ENCODE results near the gene SURF6. TPM values are rescaled to one million over a fixed set of nuclear protein-coding genes. Genes with fewer than 3 reads are reported as not detected.

Gene SURF6
- total RNA-seq, 1 donor from 2014 or later, result 5.3 TPM

DNA sequence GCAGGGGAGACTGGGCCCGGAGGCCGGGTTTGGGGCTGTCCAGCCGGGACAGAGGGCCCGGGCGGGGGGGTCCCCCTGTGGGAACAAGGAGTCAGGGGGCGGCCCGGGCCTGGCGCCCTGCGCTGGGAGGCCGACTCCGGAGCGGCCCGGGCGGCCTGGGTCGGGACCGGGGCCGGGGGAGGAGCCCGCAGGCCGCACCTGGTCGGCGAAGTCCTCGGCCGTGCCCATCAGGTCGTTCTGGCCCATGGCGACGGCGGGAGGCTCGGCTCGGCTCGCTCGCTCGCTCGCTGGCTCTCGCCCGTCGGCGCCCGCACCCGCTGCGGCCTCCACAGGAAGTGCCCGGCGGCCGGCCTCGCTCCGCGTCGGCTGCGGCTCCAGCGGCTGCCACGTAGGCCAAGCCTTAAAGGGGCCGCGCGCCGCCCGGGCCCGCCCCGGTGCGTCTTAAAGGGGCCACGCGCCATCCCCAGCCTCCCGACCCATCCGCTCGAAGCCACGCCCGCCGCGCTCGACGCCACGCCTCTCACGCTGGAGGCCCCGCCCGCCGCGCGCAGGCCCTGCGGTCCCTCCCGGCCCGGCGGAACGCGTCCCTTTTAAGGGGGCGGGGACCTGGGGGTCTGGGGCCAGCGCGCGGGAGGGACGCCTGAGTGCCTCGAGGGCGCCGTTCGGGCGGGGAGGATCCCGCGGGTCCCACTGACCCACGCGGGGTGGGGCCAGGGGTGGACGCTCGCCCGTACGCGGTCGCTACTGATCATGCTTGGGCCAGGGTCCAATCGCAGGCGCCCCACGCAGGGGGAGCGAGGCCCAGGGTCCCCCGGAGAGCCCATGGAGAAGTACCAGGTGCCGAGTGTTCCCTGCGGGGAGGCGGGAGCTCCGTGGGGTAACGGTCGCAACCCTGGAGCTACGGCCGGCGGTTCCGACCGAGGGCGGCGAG is 40.0 kb upstream of the SURF6 start, which contains the start of the genes STKLD1 and SURF4:
TSS of gene STKLD1 (plus strand) at position 643 of the 931 bp plus-strand sequence. CDS start at position 751, 108 bp downstream.
TSS of gene SURF4 (minus strand) at position 337 of the 931 bp plus-strand sequence. CDS start at position 246, 91 bp downstream.
- H3K4me1 ChIP-seq, result peaks cover 7 to 26% of the 10 kb centered on the region in 2 donors
- peak; percentile 75 to 98 for DNase-seq (ENCODE audit: low spot score in 2 of 2)
- H3K36me3 ChIP-seq, result peaks cover 4 to 16% of the 10 kb centered on the region in 2 donors
- intact Hi-C loops (cut with DNase I), result loop anchor here (1.0 to 10.0 kb wide), 6 partner anchors 19 to 649 kb away; partner anchors contain the start of genes BRD3OS, CACFD1, MED22 and REXO4
- H3K9me3 ChIP-seq, result no peaks in the 10 kb centered on the region
- TF ChIP-seq, protein P1, sequence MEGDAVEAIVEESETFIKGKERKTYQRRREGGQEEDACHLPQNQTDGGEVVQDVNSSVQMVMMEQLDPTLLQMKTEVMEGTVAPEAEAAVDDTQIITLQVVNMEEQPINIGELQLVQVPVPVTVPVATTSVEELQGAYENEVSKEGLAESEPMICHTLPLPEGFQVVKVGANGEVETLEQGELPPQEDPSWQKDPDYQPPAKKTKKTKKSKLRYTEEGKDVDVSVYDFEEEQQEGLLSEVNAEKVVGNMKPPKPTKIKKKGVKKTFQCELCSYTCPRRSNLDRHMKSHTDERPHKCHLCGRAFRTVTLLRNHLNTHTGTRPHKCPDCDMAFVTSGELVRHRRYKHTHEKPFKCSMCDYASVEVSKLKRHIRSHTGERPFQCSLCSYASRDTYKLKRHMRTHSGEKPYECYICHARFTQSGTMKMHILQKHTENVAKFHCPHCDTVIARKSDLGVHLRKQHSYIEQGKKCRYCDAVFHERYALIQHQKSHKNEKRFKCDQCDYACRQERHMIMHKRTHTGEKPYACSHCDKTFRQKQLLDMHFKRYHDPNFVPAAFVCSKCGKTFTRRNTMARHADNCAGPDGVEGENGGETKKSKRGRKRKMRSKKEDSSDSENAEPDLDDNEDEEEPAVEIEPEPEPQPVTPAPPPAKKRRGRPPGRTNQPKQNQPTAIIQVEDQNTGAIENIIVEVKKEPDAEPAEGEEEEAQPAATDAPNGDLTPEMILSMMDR (IDR thresholded peaks at IDR 0.05), result peak in 1 of 3 experiments; percentile 18
- H3K27ac ChIP-seq, result peak within 1 kb of the TSS; percentile 94 to 97
- peak within 1 kb of the TSS; percentile 97 to 98 for H3K4me3 ChIP-seq
- H3K27me3 ChIP-seq, result no peaks in the 10 kb centered on the region

- intact Hi-C loops (cut with DNase I), result loop anchor here (10.0 kb wide), 1 partner anchor 650 kb away; the partner anchor contains the start of gene BRD3OS
- Histone ChIP-seq H3K9me3 (no peaks in the 10 kb centered on the region), H3K4me3 (peak overlapping the region; percentile 97 to 98), H3K4me1 (peaks cover 7 to 26% of the 10 kb centered on the region in 2 donors), H3K27ac (peak overlapping the region; percentile 94 to 97), H3K36me3 (peaks cover 4 to 21% of the 10 kb centered on the region in 2 donors), H3K27me3 (no peaks in the 10 kb centered on the region)
- DNase-seq (ENCODE audit: low spot score in 2 of 2), result no peak
- TF ChIP-seq, protein P1 (IDR thresholded peaks at IDR 0.05), result no peak
Measured at GRCh38 chr9:133375116-133375723, 39.2 kb upstream of the SURF6 start.

GRCh38 chr9:133374612-133375115 is 38.7 kb upstream of the SURF6 start:
- peak overlapping the region; percentile 97 to 98 for H3K4me3 ChIP-seq
- H3K27ac ChIP-seq, result peak overlapping the region; percentile 94 to 97
- intact Hi-C loops (cut with DNase I), result loop anchor here (10.0 kb wide), 1 partner anchor 650 kb away; the partner anchor contains the start of gene BRD3OS
- peaks cover 7 to 30% of the 10 kb centered on the region in 2 donors for H3K4me1 ChIP-seq
- H3K27me3 ChIP-seq, result no peaks in the 10 kb centered on the region
- no peaks in the 10 kb centered on the region for H3K9me3 ChIP-seq
- TF ChIP-seq, protein P1 (IDR thresholded peaks at IDR 0.05), result no peak
- no peak for DNase-seq (ENCODE audit: low spot score in 2 of 2)
- H3K36me3 ChIP-seq, result peaks cover 4 to 26% of the 10 kb centered on the region in 2 donors

GRCh38 chr9:133372144-133372543 is 36.2 kb upstream of the SURF6 start:
- Histone ChIP-seq H3K27me3 (no peaks in the 10 kb centered on the region), H3K4me1 (peaks cover 7 to 44% of the 10 kb centered on the region in 2 donors), H3K4me3 (peak overlapping the region in 1 of 2 donors; percentile 16), H3K9me3 (no peaks in the 10 kb centered on the region), H3K27ac (no peak overlapping the region), H3K36me3 (peaks cover 7 to 33% of the 10 kb centered on the region in 2 donors)
- no peak for DNase-seq (ENCODE audit: low spot score in 2 of 2)
- TF ChIP-seq, protein P1 (IDR thresholded peaks at IDR 0.05), result no peak
- intact Hi-C loops (cut with DNase I), result loop anchor here (10.0 kb wide), 1 partner anchor 653 kb away; the partner anchor contains the start of gene BRD3OS

- Histone ChIP-seq H3K4me1 (peaks cover 7 to 40% of the 10 kb centered on the region in 2 donors), H3K27me3 (no peaks in the 10 kb centered on the region), H3K36me3 (peaks cover 15 to 42% of the 10 kb centered on the region in 2 donors), H3K27ac (no peak overlapping the region), H3K4me3 (no peak overlapping the region), H3K9me3 (no peaks in the 10 kb centered on the region)
- intact Hi-C loops (cut with DNase I), result loop anchor here (10.0 kb wide), 1 partner anchor 654 kb away; the partner anchor contains the start of gene BRD3OS
- TF ChIP-seq, protein P1 (IDR thresholded peaks at IDR 0.05), result no peak
- no peak for DNase-seq (ENCODE audit: low spot score in 2 of 2)
Measured at GRCh38 chr9:133371261-133371711, 35.3 kb upstream of the SURF6 start.
